DOHH2 (cell line): Measurements from ENCODE around the gene TANGO2.

ENCODE experiments used
- H3F3A ChIP-seq: fragments of 200-600 bp; sonication (generic), shearing (Covaris generic); 2 replicates; pipeline ENCODE4 v1.6.0; 2016; ENCODE audit warnings: antibody characterized with exemption, mild to moderate bottlenecking; ENCODE audit not compliant: control insufficient read depth, insufficient read depth
- H3K27ac ChIP-seq: fragments of 200-600 bp; sonication (generic); 2 replicates; pipeline ENCODE4 v1.5.1; 2014; ENCODE audit warnings: low read depth, mild to moderate bottlenecking, low read length, moderate library complexity
- H3K27me3 ChIP-seq: fragments of 200-600 bp; sonication (generic); 2 replicates; pipeline ENCODE4 v1.6.1; 2014; ENCODE audit warnings: mild to moderate bottlenecking, low read length, mixed read lengths; ENCODE audit not compliant: control insufficient read depth
- H3K36me3 ChIP-seq: fragments of 200-600 bp; sonication (generic); 2 replicates; pipeline ENCODE4 v1.6.1; 2014; ENCODE audit warnings: mild to moderate bottlenecking, low read length, moderate library complexity, mixed read lengths; ENCODE audit not compliant: control insufficient read depth
- H3K4me1 ChIP-seq: fragments of 200-600 bp; sonication (generic); 2 replicates; pipeline ENCODE4 v1.6.1; 2014; ENCODE audit warnings: mild to moderate bottlenecking, low read length, mixed read lengths; ENCODE audit not compliant: control insufficient read depth
- H3K4me2 ChIP-seq: fragments of 200-600 bp; sonication (generic); 2 replicates; pipeline ENCODE4 v1.6.0; 2014; ENCODE audit warnings: mild to moderate bottlenecking, low read length, moderate library complexity
- H3K4me3 ChIP-seq: fragments of 200-600 bp; sonication (generic); 2 replicates; pipeline ENCODE4 v1.5.1; 2014; ENCODE audit warnings: mild to moderate bottlenecking, low read length, mixed read lengths
- H3K79me2 ChIP-seq: fragments of 200-600 bp; sonication (generic); 2 replicates; pipeline ENCODE4 v1.6.1; 2014; ENCODE audit warnings: mild to moderate bottlenecking, low read length, mixed read lengths; ENCODE audit not compliant: control insufficient read depth
- H3K9me2 ChIP-seq: fragments of 200-600 bp; sonication (generic); replicated peaks from 2 replicates; pipeline ENCODE4 v1.6.1; 2014; ENCODE audit warnings: mild to moderate bottlenecking, low read length, mixed read lengths; ENCODE audit not compliant: control insufficient read depth
- H3K9me3 ChIP-seq: fragments of 200-600 bp; sonication (generic); 2 replicates; pipeline ENCODE4 v1.6.1; 2014; ENCODE audit warnings: antibody characterized with exemption, low read length, mixed read lengths; ENCODE audit not compliant: control insufficient read depth, insufficient read depth
- H4K20me1 ChIP-seq: fragments of 200-600 bp; sonication (generic); 2 replicates; pipeline ENCODE4 v1.6.0; 2014; ENCODE audit warnings: low read depth, mild to moderate bottlenecking, antibody characterized with exemption, low read length, moderate library complexity; ENCODE audit not compliant: control insufficient read depth, insufficient read depth
- CTCF ChIP-seq: fragments of 200-600 bp; sonication (generic); IDR thresholded peaks from one replicate; pipeline ENCODE4 v1.5.1; 2014; ENCODE audit warnings: antibody characterized with exemption, mild to moderate bottlenecking, low read depth, low read length; ENCODE audit not compliant: poor library complexity, severe bottlenecking
- EZH2phosphoT487 ChIP-seq: fragments of 200-600 bp; sonication (generic); IDR thresholded peaks from 2 replicates; pipeline ENCODE4 v1.6.1; 2017; ENCODE audit warnings: borderline replicate concordance, mild to moderate bottlenecking, antibody characterized with exemption, low read length, moderate library complexity, mixed read lengths

The TANGO2 gene

DNA sequence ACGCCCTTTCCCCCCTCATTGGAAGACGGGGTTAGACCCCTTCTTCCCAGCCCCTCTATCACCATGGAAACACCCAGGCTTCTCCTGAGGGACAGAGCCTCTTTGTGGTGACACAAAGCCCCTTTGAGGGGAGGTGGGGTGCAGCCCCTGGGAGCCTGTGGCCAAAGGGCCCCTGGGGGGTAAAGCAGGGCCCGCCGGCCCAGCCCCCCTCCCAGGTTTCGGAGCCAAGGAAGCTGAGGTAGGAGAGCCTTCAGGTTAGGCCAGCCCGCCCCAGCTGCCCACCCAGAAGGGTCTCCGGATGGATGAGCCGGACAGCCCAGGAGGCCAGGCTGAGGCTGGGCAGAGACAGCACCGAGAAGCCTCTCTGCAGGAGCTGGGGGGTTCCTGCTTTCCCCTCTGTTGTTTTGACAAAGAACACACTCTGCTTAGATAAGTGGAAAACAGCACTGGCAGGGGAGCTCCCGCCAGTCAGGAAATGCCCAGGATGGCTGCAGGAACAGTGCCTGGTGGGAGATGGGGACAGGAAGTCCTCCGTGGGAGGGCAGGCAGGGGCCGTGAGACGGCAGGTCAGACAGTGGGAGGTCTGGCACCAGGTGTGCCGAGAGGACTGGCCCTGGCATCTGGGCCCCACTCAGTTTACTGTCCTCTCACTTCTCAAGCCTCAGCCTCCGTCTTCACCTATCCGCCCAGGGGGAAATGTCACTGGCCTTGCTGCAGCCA, 22.5 kb upstream of the TANGO2 start:
- H3K4me3 ChIP-seq = no peak overlapping the region
- H3K27me3 ChIP-seq = peaks cover 5% of the 10 kb centered on the region; the same call in 1 of the 2 replicates
- H3K4me2 ChIP-seq = no peak overlapping the region
- H3K36me3 ChIP-seq = no peaks in the 10 kb centered on the region
- no peaks in the 10 kb centered on the region for H3K4me1 ChIP-seq
- no peaks in the 10 kb centered on the region for H3K9me2 ChIP-seq
- H3K9me3 ChIP-seq = peaks cover 5% of the 10 kb centered on the region
- H4K20me1 ChIP-seq = no peaks in the 10 kb centered on the region
- no peaks in the 10 kb centered on the region for H3F3A ChIP-seq
- TF ChIP-seq CTCF = no peak
- no peak for TF ChIP-seq EZH2phosphoT487
- no peaks in the 10 kb centered on the region for H3K79me2 ChIP-seq
- H3K27ac ChIP-seq = no peak overlapping the region

DNA sequence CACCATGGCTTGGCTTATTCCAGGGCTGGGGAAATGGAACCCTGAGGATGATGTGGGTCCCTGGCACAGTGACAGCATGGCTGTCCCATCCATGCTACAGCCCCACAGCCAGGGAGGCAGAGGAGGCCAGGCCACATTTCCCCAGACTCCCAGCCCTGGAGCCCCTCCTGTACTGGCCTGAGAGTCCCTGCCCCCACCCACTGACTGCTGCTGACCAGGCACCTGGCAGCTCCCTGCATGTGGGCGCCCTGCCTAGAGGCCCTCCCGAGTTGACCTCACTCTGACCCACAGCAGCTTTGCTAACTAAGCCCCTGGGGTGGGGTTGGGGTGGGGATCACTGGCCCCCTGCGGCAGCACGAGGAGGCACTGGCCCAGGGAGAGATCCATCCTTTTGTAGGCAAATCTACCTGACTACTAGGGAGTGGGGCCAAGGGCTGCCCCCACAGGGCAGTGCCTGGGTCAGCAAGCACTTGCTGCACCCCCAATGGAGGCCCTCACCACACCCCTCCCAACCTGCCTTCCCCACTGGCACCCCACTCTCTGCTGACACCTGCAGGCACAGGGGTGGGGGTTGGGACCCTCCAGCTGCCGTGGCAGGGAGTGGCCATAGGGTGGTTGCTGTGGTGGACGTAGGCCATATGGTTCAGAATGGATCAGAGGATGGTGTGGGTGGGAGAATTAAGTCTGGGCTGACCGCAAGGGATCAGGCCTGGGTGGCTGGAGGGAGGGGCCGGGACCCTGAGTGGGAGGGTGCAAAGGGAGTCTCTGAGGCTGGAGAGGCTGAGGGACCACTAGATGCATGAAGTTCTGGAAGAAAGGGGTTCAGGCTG, 21.7 kb upstream of the TANGO2 start:
- no peak overlapping the region for H3K4me2 ChIP-seq
- H3F3A ChIP-seq = no peaks in the 10 kb centered on the region
- H3K27me3 ChIP-seq = peaks cover 5% of the 10 kb centered on the region; the same call in 1 of the 2 replicates
- no peak overlapping the region for H3K27ac ChIP-seq
- no peaks in the 10 kb centered on the region for H3K9me2 ChIP-seq
- no peaks in the 10 kb centered on the region for H3K36me3 ChIP-seq
- H3K4me3 ChIP-seq = no peak overlapping the region
- H4K20me1 ChIP-seq = no peaks in the 10 kb centered on the region
- H3K79me2 ChIP-seq = no peaks in the 10 kb centered on the region
- TF ChIP-seq EZH2phosphoT487 (no peak), CTCF (no peak)
- no peaks in the 10 kb centered on the region for H3K4me1 ChIP-seq
- H3K9me3 ChIP-seq = peaks cover 12% of the 10 kb centered on the region

DNA sequence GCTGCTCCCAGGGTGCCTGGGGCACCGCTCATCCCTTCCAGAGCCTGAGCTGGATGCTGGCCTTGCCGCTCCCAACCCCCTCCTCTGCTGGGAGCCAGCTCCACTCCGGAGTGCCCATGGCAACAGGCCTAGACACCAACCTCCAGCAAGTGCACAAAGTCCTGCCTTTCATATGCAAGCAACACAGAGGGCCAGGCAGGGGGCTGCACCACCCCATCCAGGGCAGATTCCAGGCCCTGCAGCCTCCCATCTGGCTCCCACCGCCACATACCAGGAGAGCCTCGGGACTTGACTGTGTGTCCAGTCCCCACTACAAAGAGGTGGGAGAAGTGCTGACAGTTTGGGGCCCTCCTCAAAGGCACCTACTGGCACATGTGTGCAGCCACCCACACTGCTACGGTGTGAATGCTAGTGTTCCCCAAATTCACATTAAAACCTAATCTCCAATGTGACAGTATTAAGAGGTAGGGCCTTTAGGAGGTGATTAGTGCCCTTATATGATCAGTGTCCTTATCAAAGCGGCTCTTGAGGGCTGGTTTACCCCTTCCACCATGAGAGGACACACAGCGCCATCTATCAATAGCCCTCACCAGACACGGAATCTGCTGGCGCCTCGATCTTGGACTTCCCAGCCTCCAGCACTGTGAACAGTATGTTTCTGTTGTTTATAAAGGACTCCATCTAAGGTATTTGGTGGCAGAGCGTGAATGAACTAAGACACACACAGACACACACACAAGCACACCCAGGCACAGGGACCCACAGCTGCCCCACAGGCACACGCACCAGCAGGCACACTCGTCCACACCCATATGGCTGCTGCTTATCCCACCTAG, 20.4 kb upstream of the TANGO2 start:
- TF ChIP-seq CTCF = no peak
- Histone ChIP-seq H3K4me2 (no peak overlapping the region), H3K36me3 (no peaks in the 10 kb centered on the region), H3K4me1 (no peaks in the 10 kb centered on the region), H3K79me2 (no peaks in the 10 kb centered on the region), H3F3A (no peaks in the 10 kb centered on the region), H3K27ac (no peak overlapping the region), H3K27me3 (peaks cover 5% of the 10 kb centered on the region; the same call in 1 of the 2 replicates), H3K9me2 (no peaks in the 10 kb centered on the region), H3K9me3 (peaks cover 17% of the 10 kb centered on the region), H3K4me3 (no peak overlapping the region), H4K20me1 (no peaks in the 10 kb centered on the region)
